GM12878 (cell line): ENCODE results near the gene VGLL2. TPM values are rescaled to one million over a fixed set of nuclear protein-coding genes. Genes with fewer than 3 reads are reported as not detected.
A peak's percentile ranks its signal among the peaks of the same experiment; 100 is the strongest.

Experiments
- ATAC-seq: fragments of 200-7000 bp; cut with Tn5 transposase; 3 replicates; pipeline ENCODE4 v1.9.1; 2020; ENCODE audit warnings: mild to moderate bottlenecking, moderate library complexity
- BruUV-seq: library from RNA; stranded (reverse); fragments of 400-500 nt; replicated peaks from 2 replicates; lab custom pipeline; 2021; lab: Mats Ljungman, UMichigan
- CTCF ChIA-PET: fragments of 300-600 bp; sonication (Branson Sonifier 250); formaldehyde crosslinking; extraction: SDS; loops from one replicate; lab custom pipeline; 2021; ENCODE audit warnings: inconsistent platforms; lab: Yijun Ruan, JAX
- POLR2A ChIA-PET: fragments of 350-600 bp; formaldehyde crosslinking; extraction: SDS; loops from one replicate; lab custom pipeline; 2021; ENCODE audit warnings: inconsistent platforms; lab: Charles Lee
- RAD21 ChIA-PET: fragments of 300-600 bp; sonication (Branson Sonifier 250); formaldehyde crosslinking; loops from one replicate; lab custom pipeline; 2023; ENCODE audit warnings: antibody characterized with exemption; ENCODE audit not compliant: unreplicated experiment; lab: Charles Lee
- SMC1A ChIA-PET: fragments of 300-600 bp; sonication (Branson Sonifier 250); formaldehyde crosslinking; loops from one replicate; lab custom pipeline; 2023; ENCODE audit not compliant: unreplicated experiment, uncharacterized antibody; lab: Charles Lee
- DNase-seq: peaks from one replicate; pipeline ENCODE4 v3.0.0-alpha.2; 2011; ENCODE audit warnings: low read depth, low spot score
- FAIRE-seq: peaks from 3 replicates; lab custom pipeline; 2011; peaks lifted over from hg19 to GRCh38; lab: Jason Lieb, UNC
- H2AFZ ChIP-seq: 2 replicates; pipeline ENCODE4 v1.6.0; 2011; ENCODE audit warnings: low read depth, low read length, control low read depth; ENCODE audit not compliant: control insufficient read depth
- H3K27ac ChIP-seq: 2 replicates; pipeline ENCODE4 v1.5.1; 2011; ENCODE audit warnings: control low read depth; ENCODE audit not compliant: control insufficient read depth, insufficient read depth
- H3K27me3 ChIP-seq, 2 experiments: replicated peaks in 1 of 2; 2 replicates each; pipeline versions ENCODE4 v1.6.0 to v1.6.1; 2011; ENCODE audit warnings: low read length in 1 of 2; ENCODE audit not compliant: control insufficient read depth in 2 of 2, insufficient read depth in 2 of 2
- H3K36me3 ChIP-seq, 2 experiments: 2 replicates each; pipeline ENCODE4 v1.5.1; 2011; ENCODE audit warnings: low read length in 1 of 2; ENCODE audit not compliant: control insufficient read depth in 2 of 2, insufficient read depth in 2 of 2
- H3K4me1 ChIP-seq: 2 replicates; pipeline ENCODE4 v1.6.1; 2011; ENCODE audit warnings: mild to moderate bottlenecking, low read length, moderate library complexity, mixed read lengths; ENCODE audit not compliant: control insufficient read depth, insufficient read depth
- H3K4me2 ChIP-seq: 2 replicates; pipeline ENCODE4 v1.6.0; 2011; ENCODE audit warnings: control low read depth; ENCODE audit not compliant: control insufficient read depth, insufficient read depth
- H3K4me3 ChIP-seq: fragments of 200-600 bp; sonication (generic); 2 replicates; pipeline ENCODE4 v1.5.1; 2016
- H3K79me2 ChIP-seq: 2 replicates; pipeline ENCODE4 v1.6.0; 2011; ENCODE audit warnings: low read length; ENCODE audit not compliant: control insufficient read depth, insufficient read depth
- H3K9ac ChIP-seq: 2 replicates; pipeline ENCODE4 v1.8.0; 2011; ENCODE audit warnings: low read length, control low read depth, mixed read lengths; ENCODE audit not compliant: control insufficient read depth, insufficient read depth
- H3K9me3 ChIP-seq: replicated peaks from 3 replicates; pipeline ENCODE4 v1.5.1; 2011; ENCODE audit warnings: mild to moderate bottlenecking, low read length; ENCODE audit not compliant: control insufficient read depth, insufficient read depth
- H4K20me1 ChIP-seq: 2 replicates; pipeline ENCODE4 v1.6.0; 2011; ENCODE audit not compliant: control insufficient read depth, insufficient read depth
- BRCA1 ChIP-seq: IDR thresholded peaks from 2 replicates; pipeline ENCODE4 v1.6.1; 2011; ENCODE audit warnings: low read depth, low read length, improper control_type of control experiment
- CBX3 ChIP-seq: fragments of 200-600 bp; sonication (generic); IDR thresholded peaks from 2 replicates; pipeline ENCODE4 v1.6.1; 2016; ENCODE audit warnings: low read depth, borderline replicate concordance
- CHD2 ChIP-seq: IDR thresholded peaks from 2 replicates; pipeline ENCODE4 v1.6.1; 2011; ENCODE audit warnings: low read depth, low read length, improper control_type of control experiment, borderline replicate concordance
- CREB1 ChIP-seq: IDR thresholded peaks from 2 replicates; pipeline ENCODE4 v1.6.1; 2012; ENCODE audit warnings: low read depth, mild to moderate bottlenecking, inconsistent platforms
- EZH2 ChIP-seq: IDR thresholded peaks from 2 replicates; pipeline ENCODE4 v1.6.1; 2012; ENCODE audit warnings: low read depth, mild to moderate bottlenecking, control low read depth, inconsistent platforms, low read length, borderline replicate concordance; ENCODE audit not compliant: control insufficient read depth
- GATAD2B ChIP-seq: fragments of 450-650 bp; conservative IDR thresholded peaks from 2 replicates; pipeline ENCODE4 v1.6.1; 2017; ENCODE audit warnings: low read depth, mild to moderate bottlenecking, moderate library complexity
- KAT2A ChIP-seq: conservative IDR thresholded peaks from 2 replicates; pipeline ENCODE4 v1.6.1; 2011; ENCODE audit warnings: low read depth, low read length; ENCODE audit not compliant: control insufficient read depth
- LARP7 ChIP-seq: fragments of 450-650 bp; IDR thresholded peaks from 2 replicates; pipeline ENCODE4 v1.6.1; 2017; ENCODE audit warnings: mild to moderate bottlenecking
- MTA3 ChIP-seq: IDR thresholded peaks from 2 replicates; pipeline ENCODE4 v1.6.1; 2012; ENCODE audit warnings: low read length, inconsistent platforms, borderline replicate concordance
- PML ChIP-seq: IDR thresholded peaks from 2 replicates; pipeline ENCODE4 v1.6.1; 2012; ENCODE audit warnings: low read length, inconsistent platforms
- POLR2A ChIP-seq: IDR thresholded peaks from 2 replicates; pipeline ENCODE4 v1.6.1; 2011; ENCODE audit warnings: low read depth, mild to moderate bottlenecking, low read length
- SPI1 ChIP-seq: IDR thresholded peaks from 2 replicates; pipeline ENCODE4 v1.6.1; 2011; ENCODE audit warnings: low read depth, mild to moderate bottlenecking, low read length, moderate library complexity, borderline replicate concordance; ENCODE audit not compliant: insufficient read depth
- TBL1XR1 ChIP-seq: IDR thresholded peaks from 2 replicates; pipeline ENCODE4 v1.6.1; 2012; ENCODE audit warnings: low read depth, low read length, improper control_type of control experiment
- TCF7 ChIP-seq: IDR thresholded peaks from 2 replicates; pipeline ENCODE4 v1.6.1; 2014; ENCODE audit warnings: antibody characterized with exemption, borderline replicate concordance
- ZNF274 ChIP-seq: IDR thresholded peaks from one replicate; pipeline ENCODE4 v1.8.0; 2011; ENCODE audit not compliant: insufficient read length, insufficient read depth
- ZNF384 ChIP-seq: IDR thresholded peaks from 2 replicates; pipeline ENCODE4 v1.6.1; 2012; ENCODE audit warnings: low read depth, mild to moderate bottlenecking, low read length, improper control_type of control experiment, borderline replicate concordance
- ZSCAN29 ChIP-seq: fragments of 450-650 bp; IDR thresholded peaks from 2 replicates; pipeline ENCODE4 v1.6.1; 2017; ENCODE audit warnings: mild to moderate bottlenecking, moderate library complexity
- WGBS: methylation state at CpG from one replicate; pipeline ENCODE4 v1.1.6; 2016; ENCODE audit warnings: low lambda C conversion rate; ENCODE audit not compliant: insufficient replicate concordance, insufficient coverage; ENCODE audit errors: missing lambda C conversion rate; 5-methylcytosine and 5-hydroxymethylcytosine counted together
- in situ Hi-C: fragments of 300-500 bp; cut with MboI; formaldehyde crosslinking; loops from 9 replicates; pipeline ENCODE4 v1.14.3; 2018; ENCODE audit warnings: mixed read lengths
- intact Hi-C: fragments of 100-400 bp; cut with micrococcal nuclease; formaldehyde crosslinking; loops from one replicate; pipeline ENCODE4 v1.14.2; 2022; ENCODE audit not compliant: unreplicated experiment
- polyA plus RNA-seq, 11 experiments: library from polyadenylated mRNA; depleted of rRNA in 4 of 11; unstranded in 6 of 11; stranded (reverse) in 5 of 11; fragments of >200 nt; fragmentation: Nextera tagmentation in 4 of 11; fragmentation: Illumina TruSeq in 1 of 11; extraction: Ambion mirVana in 4 of 11; extraction: Trizol in 1 of 11; gene quantifications; 1 replicate in 1 of 11; 2 replicates in 10 of 11; pipeline versions ENCODE4 v1.2.1 to v1.2.3, GENCODE V29; 2011 to 2016; ENCODE audit warnings: inconsistent platforms in 2 of 11, missing spikeins in 2 of 11, low read depth in 1 of 11
- total RNA-seq, 4 experiments: library from RNA; depleted of rRNA in 3 of 4; stranded (reverse); fragments of >200 nt in 3 of 4; fragmentation: Illumina TruSeq in 1 of 4; extraction: Trizol in 1 of 4; gene quantifications; 2 replicates each; pipeline versions ENCODE4 v1.2.1 to v1.2.3, GENCODE V29; 2013 to 2021
- TF ChIP-seq, protein P1 (sequence below): fragments of 450-650 bp; IDR thresholded peaks from 2 replicates; pipeline ENCODE4 v1.6.1; 2016; ENCODE audit warnings: mild to moderate bottlenecking
- TF ChIP-seq, protein P2 (sequence below): fragments of 450-650 bp; IDR thresholded peaks from 2 replicates; pipeline ENCODE4 v1.6.1; 2017; ENCODE audit warnings: low read depth, mild to moderate bottlenecking, moderate library complexity

The VGLL2 gene
- total and polyA plus RNA-seq, 10 of the 15 experiments (the other 5 are each of a cell fraction or from before 2014, with no cell fraction given): not detected

DNA sequence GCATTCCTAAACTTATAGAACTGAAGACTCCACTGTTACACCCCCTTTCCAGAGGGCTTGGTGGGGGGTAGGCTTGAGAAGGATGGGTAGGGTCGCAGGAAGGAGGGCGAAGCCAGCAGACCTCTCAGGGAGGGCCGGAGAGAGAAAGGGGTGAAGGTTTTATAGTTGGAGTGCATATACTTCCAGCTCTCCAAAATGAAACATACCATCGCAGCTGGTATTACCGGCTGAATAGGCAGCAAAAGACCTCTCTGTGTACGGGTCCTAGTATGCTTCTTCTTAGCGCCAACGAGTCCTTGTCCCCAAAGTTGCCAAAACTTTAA, 1.0 kb upstream of the VGLL2 start:
- SMC1A ChIA-PET: no interaction called here
- intact Hi-C loops (no loop called here), in situ Hi-C loops (no loop called here)
- Histone ChIP-seq H3K4me3 (peak overlapping the region; percentile 47; the same call in 1 of the 2 replicates), H3K4me2 (peak overlapping the region; percentile 71; the same call in 1 of the 2 replicates), H4K20me1 (no peaks in the 10 kb centered on the region), H3K27ac (no peak overlapping the region), H2AFZ (no peak overlapping the region), H3K36me3 (no peaks in the 10 kb centered on the region), H3K79me2 (no peaks in the 10 kb centered on the region), H3K9me3 (no peaks in the 10 kb centered on the region; the same call in 2 of the 3 replicates), H3K9ac (no peak overlapping the region), H3K4me1 (peaks cover 3% of the 10 kb centered on the region; the same call in 1 of the 2 replicates), H3K27me3 (peaks cover 17 to 39% of the 10 kb centered on the region in 2 experiments)
- no peak for ATAC-seq
- BruUV-seq: no TSS peak
- TF ChIP-seq CBX3 (no peak), SPI1 (no peak), EZH2 (no peak), ZSCAN29 (no peak), KAT2A (no peak), CREB1 (no peak), LARP7 (no peak), TCF7 (no peak), GATAD2B (no peak), POLR2A (no peak), ZNF384 (no peak), MTA3 (no peak), CHD2 (no peak), PML (no peak), ZNF274 (no peak), BRCA1 (no peak), TBL1XR1 (no peak)
- TF ChIP-seq, protein P1, sequence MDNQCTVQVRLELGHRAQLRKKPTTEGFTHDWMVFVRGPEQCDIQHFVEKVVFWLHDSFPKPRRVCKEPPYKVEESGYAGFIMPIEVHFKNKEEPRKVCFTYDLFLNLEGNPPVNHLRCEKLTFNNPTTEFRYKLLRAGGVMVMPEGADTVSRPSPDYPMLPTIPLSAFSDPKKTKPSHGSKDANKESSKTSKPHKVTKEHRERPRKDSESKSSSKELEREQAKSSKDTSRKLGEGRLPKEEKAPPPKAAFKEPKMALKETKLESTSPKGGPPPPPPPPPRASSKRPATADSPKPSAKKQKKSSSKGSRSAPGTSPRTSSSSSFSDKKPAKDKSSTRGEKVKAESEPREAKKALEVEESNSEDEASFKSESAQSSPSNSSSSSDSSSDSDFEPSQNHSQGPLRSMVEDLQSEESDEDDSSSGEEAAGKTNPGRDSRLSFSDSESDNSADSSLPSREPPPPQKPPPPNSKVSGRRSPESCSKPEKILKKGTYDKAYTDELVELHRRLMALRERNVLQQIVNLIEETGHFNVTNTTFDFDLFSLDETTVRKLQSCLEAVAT: no peak
- TF ChIP-seq, protein P2, sequence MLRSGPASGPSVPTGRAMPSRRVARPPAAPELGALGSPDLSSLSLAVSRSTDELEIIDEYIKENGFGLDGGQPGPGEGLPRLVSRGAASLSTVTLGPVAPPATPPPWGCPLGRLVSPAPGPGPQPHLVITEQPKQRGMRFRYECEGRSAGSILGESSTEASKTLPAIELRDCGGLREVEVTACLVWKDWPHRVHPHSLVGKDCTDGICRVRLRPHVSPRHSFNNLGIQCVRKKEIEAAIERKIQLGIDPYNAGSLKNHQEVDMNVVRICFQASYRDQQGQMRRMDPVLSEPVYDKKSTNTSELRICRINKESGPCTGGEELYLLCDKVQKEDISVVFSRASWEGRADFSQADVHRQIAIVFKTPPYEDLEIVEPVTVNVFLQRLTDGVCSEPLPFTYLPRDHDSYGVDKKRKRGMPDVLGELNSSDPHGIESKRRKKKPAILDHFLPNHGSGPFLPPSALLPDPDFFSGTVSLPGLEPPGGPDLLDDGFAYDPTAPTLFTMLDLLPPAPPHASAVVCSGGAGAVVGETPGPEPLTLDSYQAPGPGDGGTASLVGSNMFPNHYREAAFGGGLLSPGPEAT: no peak
- CTCF ChIA-PET: no interaction called here
- 11% methylated on average over 8 of the region's 8 CpGs for WGBS
- RAD21 ChIA-PET: no interaction called here
- no peak for FAIRE-seq
- POLR2A ChIA-PET: no interaction called here
- DNase-seq: no peak
